Adrenal gland (tissue), 12 donors: Measurements from ENCODE around the gene DCLK2. TPM values are rescaled to one million over a fixed set of nuclear protein-coding genes. Genes with fewer than 3 reads are reported as not detected.
"Not testable (repeated sequence)": the region's sequence is repeated elsewhere in the genome, so short reads cannot be mapped to it uniquely, and the experiment has no call there.

Experiments used
- DNase-seq, 7 donors: peaks; one replicate each; pipeline ENCODE4 v3.0.0-alpha.2; 2019 to 2020
- H3K27ac ChIP-seq, 5 donors: fragments of 200-600 bp; sonication (generic) in 4 of 5; 1 replicate in 3 of 5; 2 replicates in 2 of 5; pipeline versions ENCODE4 v1.5.1 to v1.8.0; 2016 to 2020; ENCODE audit warnings: mild to moderate bottlenecking in 1 of 5
- H3K27me3 ChIP-seq: fragments of 200-600 bp; 2 replicates; pipeline ENCODE4 v1.8.0; 2021
- H3K36me3 ChIP-seq, 2 donors: fragments of 200-600 bp; replicated peaks in 1 of 2; 1 replicate in 1 of 2; 2 replicates in 1 of 2; pipeline versions ENCODE4 v1.5.1 to v1.8.0; 2018 to 2022
- H3K4me1 ChIP-seq, 2 donors: fragments of 200-600 bp; replicated peaks in 1 of 2; 1 replicate in 1 of 2; 2 replicates in 1 of 2; pipeline versions ENCODE4 v1.5.1 to v1.8.0; 2018 to 2021
- H3K4me3 ChIP-seq, 4 donors: fragments of 200-600 bp; sonication (generic) in 3 of 4; one replicate each; pipeline ENCODE4 v1.5.1; 2016 to 2018
- H3K9me3 ChIP-seq, 3 donors: fragments of 200-600 bp; sonication (generic) in 1 of 3; replicated peaks in 1 of 3; 1 replicate in 2 of 3; 2 replicates in 1 of 3; pipeline versions ENCODE4 v1.5.1 to v1.8.0; 2016 to 2021
- CTCF ChIP-seq, 6 experiments: fragments of 450-650 bp in 4 of 6; fragments of 200-600 bp in 2 of 6; sonication (generic) in 1 of 6; IDR thresholded peaks; 1 replicate in 5 of 6; 2 replicates in 1 of 6; pipeline versions ENCODE4 v1.5.1 to v1.8.0; 2016 to 2021; ENCODE audit warnings: antibody characterized with exemption in 6 of 6, mild to moderate bottlenecking in 2 of 6, moderate library complexity in 1 of 6
- POLR2A ChIP-seq, 2 donors: fragments of 450-650 bp; IDR thresholded peaks; one replicate each; pipeline ENCODE4 v1.6.1; 2017; ENCODE audit warnings: antibody characterized with exemption in 2 of 2, mild to moderate bottlenecking in 2 of 2, moderate library complexity in 1 of 2
- WGBS, 4 donors: extraction: QIAGEN DNeasy Blood & Tissue Kit in 2 of 4; methylation state at CpG; one replicate each; pipeline versions ENCODE4 v1.1.5 to v1.1.7; 2013 to 2017; 5-methylcytosine and 5-hydroxymethylcytosine counted together
- intact Hi-C, 2 donors: fragments of 100-400 bp; cut with DNase I; formaldehyde crosslinking; loops; one replicate each; pipeline versions ENCODE4 v1.14.1 to v1.15.0; 2022 to 2023
- polyA plus RNA-seq, 3 donors: library from polyadenylated mRNA; stranded (reverse); fragments of 200-250 nt in 2 of 3; fragments of 350-450 nt in 1 of 3; fragmentation: Illumina TruSeq in 1 of 3; extraction: RNeasy Lipid Tissue Mini Kit (QIAGEN cat#74804) in 1 of 3; gene quantifications; one replicate each; pipeline ENCODE4 v1.2.3, GENCODE V29; 2013 to 2014
- total RNA-seq, 9 donors: library from RNA; depleted of rRNA in 4 of 9; stranded (reverse); fragments of >200 nt in 4 of 9; fragments of 120-200 nt in 1 of 9; fragmentation: NEBNext Ultra II Directional in 1 of 9; extraction: Animal tissue kit (Norgen Biotek cat#: 25700) in 1 of 9; gene quantifications; one replicate each; pipeline versions ENCODE4 v1.1.0 to v1.2.4, GENCODE V29; 2013 to 2023
- donor health status: healthy with polysubstance abuse.
- donor health status: Bipolar disorder and iron deficiency.
- donor health status: DM: yes; HTN: yes; CAD: no.
- donor health status: DM: no; HTN: no; CAD: no.
- donor health status: DM: no; HTN: no; CAD: no.
- donor health status: DM: yes; HTN: yes; CAD: no.

DCLK2 gene
- total and polyA plus RNA-seq, 12 donors, result 2.9 to 11.4 (median 6.3) TPM

GRCh38 chr4:150158041-150158440 is 79.8 kb downstream of the DCLK2 start:
- Histone ChIP-seq H3K4me3 (no peak overlapping the region), H3K27me3 (no peaks in the 10 kb centered on the region), H3K9me3 (no peaks in the 10 kb centered on the region), H3K4me1 (peaks cover 0 to 2% of the 10 kb centered on the region in 2 donors), H3K27ac (no peak overlapping the region), H3K36me3 (no peaks in the 10 kb centered on the region)
- TF ChIP-seq POLR2A (IDR thresholded peaks at IDR 0.05), result no peak
- TF ChIP-seq CTCF (IDR thresholded peaks at IDR 0.05), result no peak
- 89 to 96% (median 92%) methylated on average over 1 of the region's 1 CpG for WGBS, 4 donors
- DNase-seq, result no peak
- intact Hi-C loops, result no loop called here

GRCh38 chr4:150160473-150160872 is 82.2 kb downstream of the DCLK2 start:
- no peaks in the 10 kb centered on the region for H3K27me3 ChIP-seq
- TF ChIP-seq POLR2A (IDR thresholded peaks at IDR 0.05) (no peak), CTCF (IDR thresholded peaks at IDR 0.05) (no peak)
- no peaks in the 10 kb centered on the region for H3K36me3 ChIP-seq
- WGBS, 4 donors, result 65 to 71% (median 70%) methylated on average over 2 of the region's 2 CpGs
- intact Hi-C loops, result no loop called here
- H3K4me1 ChIP-seq, result no peaks in the 10 kb centered on the region
- no peak overlapping the region for H3K4me3 ChIP-seq
- no peaks in the 10 kb centered on the region for H3K9me3 ChIP-seq
- H3K27ac ChIP-seq, result no peak overlapping the region
- DNase-seq, result no peak

- no peak for DNase-seq
Measured at GRCh38 chr4:150161109-150161508, 82.9 kb downstream of the DCLK2 start.

GRCh38 chr4:150162020-150162419 is 83.8 kb downstream of the DCLK2 start:
- H3K4me3 ChIP-seq, H3K4me1 ChIP-seq, H3K27me3 ChIP-seq, intact Hi-C loops, H3K9me3 ChIP-seq, DNase-seq, H3K36me3 ChIP-seq, H3K27ac ChIP-seq: not testable (repeated sequence)
- 36 to 100% (median 100%) methylated on average over 1 to 2 of the region's 2 CpGs for WGBS, 4 donors

More at GRCh38 chr4:150161109-150161508, 82.9 kb downstream of the DCLK2 start:
- Histone ChIP-seq H3K4me3 (no peak overlapping the region), H3K27ac (no peak overlapping the region), H3K27me3 (no peaks in the 10 kb centered on the region), H3K9me3 (no peaks in the 10 kb centered on the region), H3K36me3 (no peaks in the 10 kb centered on the region), H3K4me1 (no peaks in the 10 kb centered on the region)
- TF ChIP-seq POLR2A (IDR thresholded peaks at IDR 0.05) (no peak), CTCF (IDR thresholded peaks at IDR 0.05) (no peak)
- intact Hi-C loops, result no loop called here

GRCh38 chr4:150164055-150164454 is 85.8 kb downstream of the DCLK2 start:
- Histone ChIP-seq H3K9me3 (no peaks in the 10 kb centered on the region), H3K27ac (no peak overlapping the region), H3K4me3 (no peak overlapping the region), H3K4me1 (peaks cover 8 to 10% of the 10 kb centered on the region in 2 donors), H3K27me3 (no peaks in the 10 kb centered on the region), H3K36me3 (no peaks in the 10 kb centered on the region)
- no peak for DNase-seq
- intact Hi-C loops, result no loop called here
- TF ChIP-seq POLR2A (IDR thresholded peaks at IDR 0.05) (no peak), CTCF (IDR thresholded peaks at IDR 0.05) (no peak)
